Keratinocyte (primary cell): Measurements from ENCODE around the gene EXOC4.

Experiments
- CTCF ChIP-seq, 3 experiments: IDR thresholded peaks in 1 of 3; conservative IDR thresholded peaks in 1 of 3; optimal IDR thresholded peaks in 1 of 3; 2 replicates in 2 of 3; 3 replicates in 1 of 3; pipeline versions ENCODE3 to v1.5.1; 2011; ENCODE audit warnings: low read length in 3 of 3, mild to moderate bottlenecking in 3 of 3, moderate library complexity in 2 of 3, control low read depth in 1 of 3, inconsistent platforms in 1 of 3; ENCODE audit not compliant: insufficient read depth in 2 of 3; ENCODE audit errors: extremely low read depth in 1 of 3
- EZH2 ChIP-seq: IDR thresholded peaks from one replicate; pipeline ENCODE4 v1.6.1; 2012; ENCODE audit warnings: inconsistent platforms, mild to moderate bottlenecking, low read length, moderate library complexity

GRCh38 chr7:133828906-133829305 is 576.0 kb downstream of the EXOC4 start:
- TF ChIP-seq CTCF (optimal IDR thresholded peaks at IDR 0.05 in 1 of 3, IDR thresholded peaks at IDR 0.05 in 1 of 3, conservative IDR thresholded peaks at IDR 0.05 in 1 of 3; ENCODE audit: extremely low read depth in 1 of 3, insufficient read depth in 2 of 3, low read length in 3 of 3) (no peak), EZH2 (no peak)
